ENCODE measurements around the gene NET1. TPM values are rescaled to one million over a fixed set of nuclear protein-coding genes. Genes with fewer than 3 reads are reported as not detected.

NET1 gene
- polyA plus RNA-seq, 2 of the 4 experiments (the other 2 are of a cell fraction), result 42.9 to 132 TPM

GRCh38 chr10:5503477-5503835, 91.1 kb downstream of the NET1 start:
- DNase-seq (ENCODE audit: low read depth in 1 of 2, low spot score in 1 of 2) (no peak), FAIRE-seq (no peak), ATAC-seq (no peak)
- H3K4me2 ChIP-seq, result no peak overlapping the region
- ChIA-PET POLR2A (no interaction called here), CTCF (no interaction called here)
- H3K4me3 ChIP-seq, result no peak overlapping the region
- H3K4me1 ChIP-seq, result no peaks in the 10 kb centered on the region
- H3K9me3 ChIP-seq, result no peaks in the 10 kb centered on the region
- WGBS (ENCODE audit: missing lambda C conversion rate), result 56% methylated on average over 3 of the region's 3 CpGs
- TF ChIP-seq, protein P1, sequence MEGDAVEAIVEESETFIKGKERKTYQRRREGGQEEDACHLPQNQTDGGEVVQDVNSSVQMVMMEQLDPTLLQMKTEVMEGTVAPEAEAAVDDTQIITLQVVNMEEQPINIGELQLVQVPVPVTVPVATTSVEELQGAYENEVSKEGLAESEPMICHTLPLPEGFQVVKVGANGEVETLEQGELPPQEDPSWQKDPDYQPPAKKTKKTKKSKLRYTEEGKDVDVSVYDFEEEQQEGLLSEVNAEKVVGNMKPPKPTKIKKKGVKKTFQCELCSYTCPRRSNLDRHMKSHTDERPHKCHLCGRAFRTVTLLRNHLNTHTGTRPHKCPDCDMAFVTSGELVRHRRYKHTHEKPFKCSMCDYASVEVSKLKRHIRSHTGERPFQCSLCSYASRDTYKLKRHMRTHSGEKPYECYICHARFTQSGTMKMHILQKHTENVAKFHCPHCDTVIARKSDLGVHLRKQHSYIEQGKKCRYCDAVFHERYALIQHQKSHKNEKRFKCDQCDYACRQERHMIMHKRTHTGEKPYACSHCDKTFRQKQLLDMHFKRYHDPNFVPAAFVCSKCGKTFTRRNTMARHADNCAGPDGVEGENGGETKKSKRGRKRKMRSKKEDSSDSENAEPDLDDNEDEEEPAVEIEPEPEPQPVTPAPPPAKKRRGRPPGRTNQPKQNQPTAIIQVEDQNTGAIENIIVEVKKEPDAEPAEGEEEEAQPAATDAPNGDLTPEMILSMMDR (IDR thresholded peaks at IDR 0.05), result no peak
- TF ChIP-seq EHF (CRISPR knock-in tag; IDR thresholded peaks at IDR 0.05), result no peak
- no peak for TF ChIP-seq ZNF302 (CRISPR knock-in tag; IDR thresholded peaks at IDR 0.05)
- no peak for TF ChIP-seq CHD2 (IDR thresholded peaks at IDR 0.05; ENCODE audit: low read length, partially characterized antibody)
- no peak for TF ChIP-seq POLR2A (IDR thresholded peaks at IDR 0.05; ENCODE audit: low read length)
- H3K27ac ChIP-seq, result no peak overlapping the region

GRCh38 chr10:5504146-5505072, 92.1 kb downstream of the NET1 start:
- Histone ChIP-seq H3K4me1 (no peaks in the 10 kb centered on the region), H3K4me3 (no peak overlapping the region), H3K4me2 (no peak overlapping the region), H3K27ac (peak overlapping the region in 1 of 2 experiments; percentile 20; a peak in 1 of 6 replicates), H3K9me3 (no peaks in the 10 kb centered on the region)
- DNase-seq (ENCODE audit: low read depth in 1 of 2, low spot score in 1 of 2), result no peak
- no peak for FAIRE-seq
- no peak for TF ChIP-seq MYC (IDR thresholded peaks at IDR 0.05; ENCODE audit: borderline replicate concordance, low read length)
- TF ChIP-seq CHD4 (IDR thresholded peaks at IDR 0.05; ENCODE audit: borderline replicate concordance), result no peak
- no peak for TF ChIP-seq TP53 (CRISPR knock-in tag; IDR thresholded peaks at IDR 0.05)
- TF ChIP-seq, protein P2, sequence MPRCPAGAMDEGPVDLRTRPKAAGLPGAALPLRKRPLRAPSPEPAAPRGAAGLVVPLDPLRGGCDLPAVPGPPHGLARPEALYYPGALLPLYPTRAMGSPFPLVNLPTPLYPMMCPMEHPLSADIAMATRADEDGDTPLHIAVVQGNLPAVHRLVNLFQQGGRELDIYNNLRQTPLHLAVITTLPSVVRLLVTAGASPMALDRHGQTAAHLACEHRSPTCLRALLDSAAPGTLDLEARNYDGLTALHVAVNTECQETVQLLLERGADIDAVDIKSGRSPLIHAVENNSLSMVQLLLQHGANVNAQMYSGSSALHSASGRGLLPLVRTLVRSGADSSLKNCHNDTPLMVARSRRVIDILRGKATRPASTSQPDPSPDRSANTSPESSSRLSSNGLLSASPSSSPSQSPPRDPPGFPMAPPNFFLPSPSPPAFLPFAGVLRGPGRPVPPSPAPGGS (IDR thresholded peaks at IDR 0.05), result no peak
- TF ChIP-seq MAFK (IDR thresholded peaks at IDR 0.05; ENCODE audit: partially characterized antibody), result no peak
- no peak for TF ChIP-seq ZC3H11A (IDR thresholded peaks at IDR 0.05)
- TF ChIP-seq PHF8 (IDR thresholded peaks at IDR 0.05; ENCODE audit: borderline replicate concordance, low read depth), result no peak
- no peak for TF ChIP-seq RCOR1 (IDR thresholded peaks at IDR 0.05; ENCODE audit: low read depth, low read length)
- TF ChIP-seq POLR2A (IDR thresholded peaks at IDR 0.05; ENCODE audit: low read length), result no peak
- TF ChIP-seq ATOH8 (CRISPR knock-in tag; IDR thresholded peaks at IDR 0.05; ENCODE audit: low read depth), result no peak
- TF ChIP-seq HOXB13 (CRISPR knock-in tag; IDR thresholded peaks at IDR 0.05; ENCODE audit: low read depth), result no peak
- TF ChIP-seq GATA3 (IDR thresholded peaks at IDR 0.05; ENCODE audit: borderline replicate concordance), result no peak
- WGBS (ENCODE audit: missing lambda C conversion rate), result 75% methylated on average over 16 of the region's 18 CpGs
- no peak for ATAC-seq
- POLR2A ChIA-PET, result interaction anchor here (1.2 kb wide), 1 partner anchor 58 kb away, joined by 3 read pairs; no protein-coding TSS in a partner anchor
- CTCF ChIA-PET, result interaction anchor here (2.7 kb wide), 1 partner anchor 119 kb away, joined by 7 read pairs; no protein-coding TSS in a partner anchor

GRCh38 chr10:5506246-5506645, 93.9 kb downstream of the NET1 start:
- WGBS (ENCODE audit: missing lambda C conversion rate), result 74% methylated on average over 2 of the region's 2 CpGs
- Histone ChIP-seq H3K9me3 (no peaks in the 10 kb centered on the region), H3K4me1 (no peaks in the 10 kb centered on the region), H3K4me2 (no peak overlapping the region), H3K27ac (0 out of 6 replicates have a peak overlapping the region, but pooled peaks of 1 of the 2 experiments have one; percentile 20), H3K4me3 (no peak overlapping the region)
- FAIRE-seq, result no peak
- TF ChIP-seq, protein P1 (IDR thresholded peaks at IDR 0.05), result no peak
- TF ChIP-seq POLR2A (IDR thresholded peaks at IDR 0.05; ENCODE audit: low read length) (no peak), CEBPB (IDR thresholded peaks at IDR 0.05) (no peak)
- CTCF ChIA-PET, result interaction anchor here (0.7 to 2.7 kb wide), 2 partner anchors 44 to 117 kb away, joined by 3 to 7 read pairs; no protein-coding TSS in a partner anchor
- POLR2A ChIA-PET, result no interaction called here
- ATAC-seq, result no peak
- DNase-seq (ENCODE audit: low read depth in 1 of 2, low spot score in 1 of 2), result no peak
